GM18505 (cell line): ENCODE data around the gene QRICH1.

Experiments used
- ATAC-seq: cut with Tn5 transposase; IDR thresholded peaks from one replicate; pipeline ENCODE4 v1.9.1; 2021; ENCODE audit not compliant: unreplicated experiment
- POLR2A ChIP-seq: IDR thresholded peaks from 4 replicates; pipeline ENCODE4 v1.6.1; 2011; ENCODE audit warnings: borderline replicate concordance; ENCODE audit not compliant: insufficient read depth, insufficient read length; ENCODE audit errors: extremely low read depth

The QRICH1 gene

DNA sequence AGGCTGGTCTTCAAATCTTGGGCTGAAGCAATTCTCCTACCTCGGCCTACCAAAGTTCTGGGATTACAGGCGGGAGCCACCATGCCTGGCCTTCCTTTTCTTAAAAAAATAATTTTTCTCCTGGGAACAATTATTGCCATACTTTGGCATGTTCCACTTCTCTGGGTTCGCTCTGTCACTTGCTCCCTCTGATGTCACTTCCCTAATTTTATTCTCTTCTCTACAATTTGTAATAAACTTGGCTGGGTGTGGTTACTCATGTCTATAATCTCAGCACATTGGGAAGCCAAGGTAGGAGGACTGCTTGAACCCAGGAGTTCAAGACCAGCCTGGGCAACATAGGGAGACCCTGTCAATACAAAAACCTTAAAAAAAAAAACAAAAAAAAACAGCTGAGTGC lies 58.6 kb downstream of the QRICH1 start:
- ATAC-seq, result no peak
- no peak for TF ChIP-seq POLR2A

DNA sequence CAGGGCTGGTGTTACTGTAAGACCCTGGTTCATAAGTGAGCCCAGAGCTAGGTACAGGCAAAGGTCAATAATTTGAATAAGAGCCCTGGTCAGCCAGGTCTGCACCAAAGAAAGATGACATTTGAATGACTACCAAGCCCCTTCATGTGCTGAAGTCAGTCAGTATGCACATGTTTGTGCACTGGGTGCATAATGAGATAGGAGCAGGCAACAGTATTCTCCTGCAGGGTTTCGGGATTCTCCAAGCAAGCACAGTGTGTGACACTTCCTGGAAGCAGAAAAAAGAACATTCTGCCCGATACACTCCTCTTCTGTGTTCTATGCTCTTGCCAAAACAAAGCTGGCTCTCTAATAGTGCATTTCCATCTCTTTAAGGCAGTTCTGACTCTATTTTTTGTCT lies 59.2 kb downstream of the QRICH1 start:
- no peak for ATAC-seq
- no peak for TF ChIP-seq POLR2A

DNA sequence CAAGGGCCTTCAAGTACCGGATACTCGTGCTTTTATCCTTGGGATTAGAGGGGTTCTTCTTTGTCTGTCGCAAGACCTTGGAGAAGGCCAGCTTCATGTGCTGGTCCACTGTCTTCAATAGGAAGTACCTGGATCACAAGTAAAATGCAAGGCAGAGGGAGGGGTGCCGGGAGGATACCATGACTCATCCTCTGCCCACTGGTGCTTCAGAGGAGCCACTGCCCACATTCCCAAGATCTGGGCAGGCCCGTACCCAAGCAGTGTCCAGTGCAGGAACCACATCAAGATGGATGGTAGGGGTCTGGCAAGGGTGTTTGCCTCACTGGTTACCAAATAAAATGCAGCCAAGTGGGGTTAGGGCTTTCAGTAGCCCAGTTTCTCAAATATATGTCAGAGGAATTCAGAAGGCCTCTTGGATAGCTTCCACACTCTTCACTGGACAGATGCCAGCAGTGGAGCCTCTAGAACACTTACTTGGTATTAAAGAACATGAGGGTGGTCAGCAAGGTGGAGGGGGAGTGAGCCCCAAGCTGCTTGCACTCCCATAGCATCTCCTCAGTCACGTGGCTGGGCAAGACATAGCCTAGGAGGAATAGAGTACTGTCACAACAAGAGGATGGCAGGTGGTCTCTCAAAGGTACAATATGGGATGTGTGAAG lies 61.1 kb downstream of the QRICH1 start:
- TF ChIP-seq POLR2A, result no peak
- no peak for ATAC-seq

DNA sequence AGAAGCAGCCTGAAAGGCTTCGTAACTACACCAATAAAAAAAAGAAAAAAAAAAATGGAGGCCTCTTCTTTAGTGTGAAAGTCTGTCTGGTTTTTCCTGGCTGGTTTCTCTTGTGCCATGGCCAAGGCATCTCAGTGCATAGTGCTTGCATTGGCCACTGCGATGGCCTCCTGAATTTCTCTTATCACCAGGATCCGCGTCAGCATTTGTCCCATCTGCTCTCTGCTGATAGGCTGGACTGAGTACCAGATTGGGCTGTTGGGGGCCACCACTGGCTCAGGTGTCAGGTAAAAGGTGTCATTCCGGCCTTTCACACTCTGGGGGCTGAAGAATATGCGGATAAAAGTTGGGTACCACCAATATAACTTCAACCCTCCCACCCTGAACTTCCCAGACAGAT lies 63.5 kb downstream of the QRICH1 start:
- TF ChIP-seq POLR2A, result no peak
- ATAC-seq, result no peak

DNA sequence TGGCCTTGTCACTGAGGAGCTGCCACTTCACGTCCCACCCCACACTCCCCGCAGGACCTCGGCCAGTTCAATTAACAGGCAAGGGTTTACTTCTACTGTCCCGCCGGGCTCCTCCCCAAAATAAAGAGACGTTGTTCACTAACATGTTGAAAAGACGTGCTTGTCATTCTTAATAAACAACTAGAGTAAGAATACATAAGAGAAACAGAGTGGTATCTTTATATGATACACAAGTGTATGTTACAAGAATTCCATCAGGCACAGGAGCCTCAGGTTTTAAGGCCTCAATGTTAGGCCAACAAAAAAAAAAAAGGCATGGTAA lies 64.3 kb downstream of the QRICH1 start:
- ATAC-seq, result no peak
- no peak for TF ChIP-seq POLR2A

DNA sequence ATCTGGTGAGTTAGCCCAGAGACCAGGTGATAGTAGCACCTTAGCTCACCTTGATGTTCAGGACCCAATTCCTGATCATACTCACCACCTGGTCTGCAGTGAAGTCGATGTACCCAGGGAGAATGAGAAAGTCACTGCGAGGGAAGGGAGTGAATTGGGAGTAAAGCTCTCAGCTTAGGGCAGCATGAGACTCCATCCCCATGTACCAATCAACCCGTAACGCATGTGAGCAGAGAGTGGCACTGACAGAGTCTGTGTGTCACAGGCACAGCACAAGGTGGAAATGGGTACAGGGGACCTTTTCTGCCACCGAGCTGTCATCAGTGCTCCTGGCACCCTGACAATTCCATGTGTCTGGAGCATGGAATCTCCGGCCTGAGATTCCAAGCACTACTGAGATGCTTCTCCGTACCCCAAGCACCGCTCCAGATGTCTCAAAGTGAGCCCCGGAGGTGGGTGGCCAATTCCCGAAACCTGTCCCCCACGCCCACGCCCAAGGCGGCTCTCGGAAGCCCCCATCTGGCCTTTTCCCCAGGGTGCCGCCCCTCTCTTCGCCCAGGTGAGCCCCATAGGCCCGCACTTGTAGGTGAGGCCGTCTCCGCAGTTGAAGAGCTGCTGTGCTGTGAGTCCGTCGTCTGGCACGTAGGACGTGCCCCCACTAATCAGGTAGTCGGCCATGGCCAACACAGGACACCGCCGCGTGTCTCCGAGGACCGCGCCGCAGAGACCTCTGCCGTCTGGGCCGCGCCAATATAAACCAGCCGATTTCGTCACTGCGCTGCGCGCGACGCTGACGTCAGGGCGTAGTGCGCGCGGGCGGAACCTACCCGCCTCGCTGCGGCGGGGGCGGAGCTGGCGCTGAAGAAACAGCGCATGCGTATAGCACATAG lies 65.0 kb downstream of the QRICH1 start, which contains the start of gene IMPDH2:
Gene IMPDH2 (minus strand): TSS at position 726 of the 890 bp plus-strand sequence. CDS start 48 bp downstream, at position 678.
- peak; percentile 100 for TF ChIP-seq POLR2A
- peak; percentile 90 for ATAC-seq

DNA sequence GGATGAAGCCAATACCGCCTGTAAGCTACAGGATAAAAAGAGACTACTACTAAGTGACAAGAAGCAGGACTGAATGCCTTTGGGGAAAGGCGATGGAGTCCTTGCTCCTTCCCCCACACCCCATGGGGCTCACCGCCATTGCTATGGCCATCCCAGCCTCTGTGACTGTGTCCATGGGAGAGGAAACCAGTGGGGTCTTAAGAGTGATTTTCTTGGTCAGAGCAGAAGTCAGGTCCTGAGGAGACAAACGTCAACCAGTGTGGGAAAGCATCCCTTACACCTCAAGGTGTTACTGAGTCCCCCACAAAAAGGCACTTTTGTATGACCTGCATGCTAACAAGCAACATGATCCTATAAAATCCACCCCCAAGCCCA lies 65.6 kb downstream of the QRICH1 start:
- no peak for ATAC-seq

DNA sequence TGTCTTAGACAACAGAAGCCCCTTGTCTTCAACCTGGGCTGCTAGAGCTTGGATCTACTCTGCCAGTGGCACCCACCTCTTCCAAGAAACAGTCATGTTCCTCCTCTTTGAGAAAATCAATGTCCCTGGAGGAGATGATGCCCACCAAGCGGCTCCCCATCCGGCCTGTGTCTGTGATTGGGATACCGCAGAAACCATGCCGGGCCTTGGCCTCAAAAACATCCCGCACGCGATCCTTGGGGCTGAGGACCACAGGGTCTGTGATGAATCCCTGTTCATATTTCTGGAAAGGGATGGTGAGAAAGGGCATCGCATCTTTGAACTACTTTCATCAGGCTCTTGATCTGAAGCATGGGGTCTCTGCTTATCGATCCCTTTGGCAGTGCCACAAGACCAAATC lies 66.2 kb downstream of the QRICH1 start:
- peak; percentile 16 for TF ChIP-seq POLR2A

More for the DNA sequence above, 65.6 kb downstream of the QRICH1 start:
- no peak for TF ChIP-seq POLR2A

DNA sequence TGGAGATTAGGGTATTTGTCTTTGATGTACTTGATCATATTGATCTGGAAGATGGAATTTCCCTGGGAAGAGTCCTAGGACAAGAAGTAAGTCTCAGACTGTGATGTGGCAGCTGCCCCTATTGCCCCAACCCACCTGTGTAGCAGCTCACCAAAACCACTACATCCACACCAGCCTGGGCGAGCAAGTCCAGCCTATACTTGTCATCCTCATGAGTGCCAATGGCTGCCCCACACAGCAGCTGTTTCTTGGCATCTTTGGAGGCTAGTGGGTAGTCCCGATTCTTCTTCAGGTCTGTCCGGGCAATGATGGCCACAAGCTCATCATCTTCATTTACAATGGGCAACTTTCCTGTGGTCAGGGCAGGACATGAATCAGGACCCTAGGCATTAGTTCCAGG lies 67.3 kb downstream of the QRICH1 start:
- TF ChIP-seq POLR2A, result peak; percentile 38
- ATAC-seq, result no peak

More for the DNA sequence above, 66.2 kb downstream of the QRICH1 start:
- ATAC-seq, result no peak

DNA sequence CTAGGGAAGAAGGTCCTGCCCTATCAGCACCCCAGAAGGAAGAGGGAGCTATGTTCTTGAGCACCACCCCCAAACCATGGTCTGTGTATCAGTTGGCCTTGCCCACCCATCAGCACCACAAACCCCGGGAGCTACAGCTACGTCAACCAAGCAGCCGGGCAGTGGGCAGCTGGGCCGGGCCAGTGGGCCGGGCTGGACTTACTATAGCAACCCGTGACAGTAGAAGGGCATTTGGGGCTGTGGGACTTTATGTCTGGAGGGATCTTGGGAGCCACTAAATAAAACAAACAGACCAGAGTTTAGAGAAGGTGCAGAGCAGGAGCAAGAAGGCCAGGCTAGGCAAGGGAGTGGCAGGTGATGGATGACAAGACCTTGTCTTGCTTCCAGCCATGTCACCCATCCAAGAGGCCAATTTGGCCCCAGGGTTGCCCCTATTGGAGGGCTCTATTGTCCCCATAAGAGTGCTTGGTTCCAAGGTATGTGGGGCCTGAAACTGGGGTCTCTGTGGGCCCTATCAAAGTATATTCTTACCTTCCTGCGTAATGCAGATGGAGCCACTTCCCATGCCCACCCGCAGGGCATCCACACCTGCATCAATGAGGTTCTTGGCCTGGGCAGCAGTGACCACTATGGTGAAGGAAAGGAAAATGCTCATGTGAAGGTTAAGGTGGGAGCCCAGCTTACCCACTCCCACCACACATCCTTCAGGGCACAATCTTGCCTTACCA lies 67.9 kb downstream of the QRICH1 start:
- ATAC-seq, result no peak
- no peak for TF ChIP-seq POLR2A

DNA sequence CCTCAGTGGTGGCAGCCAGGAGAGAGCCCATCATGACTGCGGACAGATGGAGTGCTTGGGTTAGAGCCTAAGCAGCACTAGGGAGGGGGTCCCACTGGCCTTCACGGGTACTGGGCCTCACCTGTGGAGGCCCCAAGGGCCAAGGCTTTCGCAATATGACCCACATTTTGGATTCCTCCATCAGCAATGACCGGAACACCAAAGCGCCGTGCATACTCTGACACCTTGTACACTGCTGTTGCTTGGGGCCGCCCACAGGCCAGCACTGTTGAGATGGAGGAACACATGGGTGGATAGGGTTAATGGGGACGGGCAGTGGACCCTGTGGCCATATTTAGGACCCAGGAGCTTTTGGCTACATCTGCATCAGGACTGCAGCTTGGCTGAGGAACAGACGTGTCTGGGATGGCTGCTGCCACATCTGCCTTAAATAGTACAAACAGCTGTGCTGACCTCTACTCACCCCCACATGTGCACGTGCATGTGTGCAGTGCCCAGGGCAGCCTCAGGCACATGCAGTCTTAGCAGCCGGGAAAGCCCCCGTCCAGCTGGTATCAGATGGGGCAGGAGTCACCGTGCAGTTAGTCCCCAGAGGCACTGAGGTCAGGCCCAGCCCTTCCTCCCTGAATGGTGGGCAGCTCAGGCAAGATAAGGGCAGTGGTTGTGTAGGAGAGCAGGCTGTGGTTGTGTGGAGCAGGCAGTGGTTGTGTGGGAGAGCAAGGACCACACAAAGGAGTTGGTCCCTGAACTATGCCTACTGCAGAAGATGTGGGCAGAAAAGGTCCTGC lies 68.7 kb downstream of the QRICH1 start:
- no peak for ATAC-seq
- TF ChIP-seq POLR2A, result peak; percentile 42

DNA sequence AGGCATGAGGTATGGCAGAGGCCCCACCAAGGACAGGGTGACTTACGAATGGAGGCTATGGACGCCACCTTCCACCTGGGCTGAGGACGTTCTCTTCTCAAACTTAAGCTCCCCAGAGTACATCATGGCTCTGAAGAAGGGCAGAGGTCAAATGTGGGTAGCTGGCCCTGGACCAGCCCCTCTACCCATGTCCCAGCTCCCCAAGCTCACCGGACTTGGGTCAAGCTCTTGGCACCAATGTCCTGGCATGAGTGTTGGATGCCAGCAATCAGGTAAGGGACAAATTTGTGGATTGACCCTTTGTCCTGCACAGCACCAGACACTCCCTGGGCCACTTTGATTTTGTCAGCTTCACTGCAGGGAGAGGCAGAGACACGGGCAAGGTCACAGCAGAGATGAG lies 69.4 kb downstream of the QRICH1 start:
- no peak for TF ChIP-seq POLR2A
- no peak for ATAC-seq

DNA sequence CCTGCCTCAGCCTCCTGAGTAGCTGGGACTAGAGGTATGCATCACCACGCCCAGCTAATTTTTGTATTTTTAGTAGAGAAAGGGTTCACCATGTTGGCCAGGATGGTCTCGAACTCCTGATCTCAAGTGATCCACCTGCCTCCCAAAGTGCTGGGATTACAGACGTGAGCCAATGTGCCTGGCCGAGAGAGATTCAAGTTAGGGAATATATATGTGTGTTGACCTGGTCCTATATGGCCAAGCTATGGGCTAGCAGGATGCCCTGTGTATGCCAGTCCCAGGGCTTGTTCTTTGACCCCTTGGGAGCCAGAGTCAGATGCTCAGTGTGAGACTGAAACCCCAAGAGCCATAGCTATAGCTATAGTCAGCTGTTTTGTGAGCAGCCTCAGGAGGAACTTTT lies 70.1 kb downstream of the QRICH1 start:
- ATAC-seq, result no peak
- TF ChIP-seq POLR2A, result no peak
